Stimulated activated CD8-positive, alpha-beta memory T cell treated with anti-CD3 and anti-CD28 coated beads, Interleukin-7, amount 100 ng/mL, for 1 hour (primary cell): ENCODE measurements around the gene GRK2.

ENCODE experiments used
- DNase-seq, 2 donors: peaks; one replicate each; pipeline ENCODE4 v3.0.0-alpha.2; 2020; ENCODE audit warnings: low read depth in 2 of 2

The GRK2 gene

DNA sequence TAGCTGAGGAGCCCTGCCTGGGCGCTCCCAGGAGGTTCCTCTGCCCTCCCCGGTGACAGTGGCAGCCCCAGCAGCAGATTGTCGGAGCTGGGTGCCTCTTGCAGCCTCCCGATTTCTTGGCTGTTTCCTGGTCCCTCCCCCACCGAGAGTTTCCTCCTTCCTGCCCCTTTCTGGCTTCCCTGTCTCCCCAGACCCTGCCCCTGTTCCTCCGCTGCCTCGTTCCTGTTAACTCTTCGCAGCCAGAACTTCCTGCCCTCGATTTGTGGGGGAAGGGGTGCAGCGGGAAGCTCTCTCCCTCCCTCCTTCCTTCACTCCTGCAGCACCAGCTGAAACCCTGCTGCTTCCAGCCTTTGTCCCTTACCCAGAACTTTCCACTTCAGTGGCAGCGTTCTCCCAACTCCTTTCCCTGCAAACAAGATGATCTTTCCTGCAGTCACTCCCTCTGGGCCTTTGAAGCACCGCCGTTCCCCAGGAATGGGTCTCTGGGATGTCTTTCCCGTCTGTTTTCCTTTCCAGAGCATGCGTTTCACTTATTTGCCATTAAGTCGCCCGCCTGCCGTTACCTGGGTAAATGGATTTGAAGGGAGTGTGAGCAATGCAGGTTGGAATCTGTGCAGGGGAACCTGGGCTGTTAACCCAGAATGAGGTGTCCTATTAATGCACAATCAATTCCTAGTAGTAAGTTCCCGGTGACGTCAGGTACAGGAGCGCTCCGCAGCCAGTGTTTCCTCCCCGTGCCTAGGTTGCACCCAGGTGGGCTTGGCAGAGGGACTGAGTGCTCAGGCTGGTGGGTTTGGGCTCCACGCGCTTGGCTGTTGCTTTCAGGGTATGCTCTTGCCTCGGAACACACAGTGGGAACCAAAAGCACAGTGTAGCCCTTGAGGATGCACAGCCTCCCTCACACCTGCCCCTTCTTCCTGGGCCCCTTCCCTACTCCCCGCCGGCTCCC lies 4.3 kb downstream of the GRK2 start:
- DNase-seq, result no peak

DNA sequence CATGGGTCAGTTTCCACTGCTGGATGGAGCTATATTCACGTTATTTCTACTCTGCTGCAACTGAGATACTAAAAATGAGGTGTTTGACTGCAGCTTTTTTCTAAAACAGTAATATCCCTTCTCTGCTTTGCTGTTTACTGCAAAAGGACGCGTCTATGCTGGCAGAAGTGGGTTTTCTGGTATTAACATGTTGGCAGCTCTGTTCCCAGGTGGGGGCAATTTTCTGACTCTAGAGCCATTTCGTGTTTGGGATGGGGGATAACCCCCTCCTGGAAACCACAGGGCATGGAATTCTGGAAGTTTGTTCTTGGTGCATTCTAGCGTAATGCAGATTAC lies 4.9 kb downstream of the GRK2 start:
- DNase-seq, result no peak

DNA sequence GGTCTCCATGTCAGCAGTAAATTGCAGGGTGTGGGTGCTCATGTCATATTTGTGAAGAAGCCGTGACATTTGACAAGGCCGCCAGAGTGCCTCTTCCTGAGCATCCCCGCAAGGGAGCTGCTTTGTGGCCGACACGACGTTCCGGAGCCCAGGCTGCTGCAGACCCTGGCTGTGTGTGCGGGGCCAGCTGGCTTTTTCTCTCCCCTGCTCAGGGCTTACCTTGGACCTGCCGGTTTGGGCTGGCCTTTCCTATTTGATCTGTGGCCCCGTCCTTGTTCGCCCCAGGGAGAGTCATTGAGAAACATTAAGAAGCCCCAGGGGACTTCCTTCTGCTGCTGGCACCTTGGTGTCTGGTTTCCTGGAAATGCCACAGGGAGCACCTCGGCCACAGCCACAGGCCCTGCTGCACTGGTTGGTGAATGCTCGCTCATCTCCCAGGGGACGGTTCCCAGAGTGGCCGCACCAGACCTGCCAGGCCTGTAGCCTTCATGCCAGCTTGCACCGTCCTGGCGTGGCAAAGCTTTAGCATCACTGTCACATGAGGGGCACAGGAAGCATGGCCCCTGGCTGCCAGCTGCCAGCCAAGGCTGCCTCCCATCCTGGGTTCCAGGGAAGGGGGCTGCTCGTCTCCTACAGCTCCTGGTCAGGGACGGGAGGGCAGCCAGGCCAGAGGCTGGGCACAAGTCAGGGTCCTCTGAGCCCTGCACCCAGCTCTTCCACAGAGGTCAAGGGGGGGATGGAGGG lies 5.4 kb downstream of the GRK2 start:
- DNase-seq, result no peak

DNA sequence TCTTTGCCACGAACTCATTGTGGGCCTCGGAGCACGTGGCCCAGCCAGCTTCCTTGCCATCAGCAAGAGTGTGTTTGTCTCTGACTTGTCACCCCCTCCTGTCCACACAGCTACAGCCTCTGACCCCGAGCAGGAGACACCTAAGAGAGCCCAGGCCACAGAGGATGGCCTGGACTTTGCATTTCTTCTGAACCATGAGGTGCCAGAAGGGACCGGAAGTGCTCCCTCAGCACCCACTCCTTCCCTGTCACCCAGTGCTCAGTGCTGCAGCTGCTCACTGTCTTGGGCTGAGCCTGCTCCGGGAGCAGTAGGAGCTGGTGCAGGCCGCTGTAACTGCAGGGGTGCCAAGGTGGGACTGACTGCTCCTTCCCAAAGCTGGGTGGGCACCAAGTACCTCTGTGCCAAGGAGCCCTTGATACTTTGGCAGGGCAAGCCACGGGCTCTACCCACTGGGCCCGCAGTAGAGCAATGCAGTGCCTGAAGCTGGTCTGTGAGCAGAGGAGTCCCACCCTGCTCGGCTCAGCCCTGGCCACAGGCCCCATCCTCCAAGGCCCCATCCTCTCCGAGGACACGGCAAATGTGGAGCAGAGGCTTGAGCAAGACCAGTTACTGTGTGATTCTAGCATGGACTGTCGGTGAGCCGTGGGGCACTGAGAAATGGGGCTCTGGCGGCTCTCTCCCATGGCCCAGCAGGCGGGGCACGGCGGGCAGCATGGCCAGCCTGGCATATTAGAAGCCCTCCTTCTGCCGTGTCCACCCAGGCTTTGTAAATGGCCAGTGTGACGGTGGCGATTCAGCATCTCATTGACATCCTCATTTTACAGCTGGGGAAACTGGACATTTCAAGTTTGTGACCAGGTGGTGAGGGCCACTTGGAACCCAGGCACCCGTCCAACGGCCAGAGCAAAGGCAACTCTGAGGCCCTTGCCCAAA lies 6.3 kb downstream of the GRK2 start:
- no peak for DNase-seq

DNA sequence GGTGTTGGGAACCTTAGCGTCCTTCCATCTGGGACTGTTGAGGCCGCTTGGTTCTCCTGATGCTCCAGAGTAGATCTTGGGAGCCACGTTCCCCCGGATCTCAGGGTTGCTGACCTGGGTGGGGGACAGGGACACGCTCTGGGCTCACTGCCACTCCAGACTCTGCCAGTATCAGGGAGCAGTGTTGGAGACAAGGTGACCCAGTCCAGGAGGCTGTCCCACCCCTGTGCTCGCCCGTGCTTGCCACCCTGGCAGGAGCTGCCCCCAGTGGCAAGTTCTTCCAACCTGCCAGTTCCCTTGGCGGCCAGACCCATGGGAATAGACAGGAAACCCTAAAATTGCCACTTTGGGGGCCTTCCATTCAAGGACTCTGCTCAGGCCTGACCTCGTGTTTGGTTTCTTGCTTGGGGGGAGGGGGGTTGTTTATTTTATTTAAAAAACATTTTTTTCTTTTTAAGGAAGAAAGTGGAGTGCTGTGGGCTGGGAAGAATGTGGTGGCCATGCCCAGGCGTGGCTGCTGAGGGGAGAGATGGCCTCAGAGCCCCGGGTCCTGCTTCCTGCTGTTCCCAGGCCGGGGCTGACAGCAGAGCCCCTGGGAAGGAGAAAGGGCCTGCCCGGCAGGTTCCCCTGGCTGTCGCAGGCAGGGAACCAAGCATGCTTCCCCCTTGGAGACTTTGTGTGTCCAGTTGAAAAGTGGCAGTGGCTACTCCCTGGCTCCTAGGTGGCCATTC lies 7.2 kb downstream of the GRK2 start:
- DNase-seq, result no peak

DNA sequence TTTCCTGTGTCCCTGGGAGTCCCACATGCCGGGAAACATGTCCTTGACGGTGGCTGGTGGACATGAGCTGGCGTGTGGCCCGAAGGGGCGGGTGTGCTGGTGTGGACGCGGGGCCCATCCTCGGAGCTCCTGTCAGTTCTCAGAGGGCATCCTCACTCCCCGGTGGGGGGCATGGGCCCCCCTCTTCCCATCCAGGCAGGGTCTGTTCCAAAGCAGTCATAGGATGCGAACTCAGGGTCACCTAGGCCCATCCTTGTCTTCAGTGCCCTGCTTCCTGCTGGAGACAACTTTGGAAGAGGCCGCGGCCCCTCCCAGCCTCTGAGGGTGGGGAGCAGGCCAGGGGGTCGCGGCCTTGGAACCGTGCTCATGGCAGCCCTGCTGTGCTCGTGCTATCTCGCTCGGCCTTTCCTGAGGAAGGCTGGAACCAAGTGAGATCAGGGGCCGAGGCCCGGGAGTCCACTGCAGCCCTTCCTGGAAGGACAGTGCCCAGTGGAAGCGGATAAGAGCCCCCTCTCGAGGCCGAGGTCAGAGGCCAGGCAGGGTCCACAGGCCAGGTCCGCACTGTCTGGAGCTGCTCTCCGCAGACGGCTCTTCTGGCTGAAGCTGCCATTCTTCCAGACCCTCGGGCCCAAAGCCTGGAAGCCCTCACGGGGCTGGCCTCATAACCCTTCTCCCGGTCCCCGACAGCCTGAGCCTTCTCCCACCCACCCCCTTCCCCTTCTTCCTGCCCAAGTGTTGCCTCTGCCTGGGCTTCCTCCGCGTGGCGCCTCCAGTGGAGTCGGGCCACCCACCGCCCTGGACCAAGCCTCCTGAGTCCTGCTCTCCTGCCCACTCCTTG lies 8.7 kb downstream of the GRK2 start:
- DNase-seq, result no peak

DNA sequence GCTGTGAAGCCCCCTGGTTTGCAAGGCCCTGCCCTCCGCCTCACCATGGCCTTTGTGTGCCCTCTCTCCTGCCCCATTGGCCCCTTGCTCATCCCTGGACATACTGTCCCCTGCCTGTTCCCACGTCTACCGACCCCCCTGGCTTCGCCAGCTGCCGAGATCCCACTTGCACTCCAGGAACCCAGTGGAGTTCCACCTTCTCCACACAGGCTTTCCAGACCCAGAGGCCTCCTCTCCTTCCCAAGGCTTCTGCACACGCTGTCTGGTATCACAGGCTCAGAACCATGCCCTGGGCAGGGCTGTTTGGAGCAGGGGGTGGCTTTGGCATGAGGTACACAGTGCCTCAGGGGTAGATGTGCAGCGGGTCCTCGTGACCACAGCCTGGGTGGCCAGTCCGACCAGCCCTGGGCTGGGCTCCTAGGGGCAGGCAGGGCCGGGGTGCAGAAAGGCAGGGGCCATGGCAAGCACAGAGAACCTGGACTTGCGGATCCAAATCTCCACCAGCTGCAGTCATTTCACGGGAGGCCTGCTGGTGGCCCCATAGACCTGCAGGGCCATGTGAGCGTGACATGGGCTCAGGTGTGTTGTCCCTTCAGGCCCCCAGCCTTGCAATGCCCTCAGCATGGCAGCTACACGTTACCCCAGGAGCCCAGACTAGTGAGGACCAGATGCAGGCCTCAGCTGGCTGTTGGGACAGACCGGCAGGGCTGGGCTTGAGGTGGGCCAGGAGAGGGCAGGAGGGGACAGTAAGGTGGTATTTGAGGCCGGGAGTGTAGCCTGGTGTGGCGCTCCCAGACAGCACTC lies 9.5 kb downstream of the GRK2 start:
- no peak for DNase-seq

DNA sequence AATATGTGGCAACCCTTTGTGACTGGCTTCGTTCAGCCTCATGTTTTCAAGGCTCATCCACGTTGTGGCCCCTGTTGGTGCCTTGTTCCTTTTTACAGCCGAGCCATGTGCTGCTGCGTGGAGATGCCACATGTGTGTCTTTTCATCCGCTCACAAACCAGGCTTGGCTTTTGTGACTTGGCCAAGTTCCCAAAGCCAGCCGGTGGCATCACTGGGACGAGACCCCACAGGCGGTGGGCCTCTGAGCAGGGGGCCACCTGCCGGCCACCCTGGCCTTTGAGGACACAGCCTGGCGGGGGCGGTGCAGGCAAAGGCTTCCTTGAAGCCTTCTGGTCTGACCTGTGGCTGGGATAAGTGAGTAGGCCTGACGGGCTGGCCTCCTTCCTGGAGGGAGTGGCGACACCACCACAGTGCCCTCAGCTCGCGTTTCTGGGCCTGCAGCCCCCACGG lies 10.5 kb downstream of the GRK2 start:
- DNase-seq, result no peak

DNA sequence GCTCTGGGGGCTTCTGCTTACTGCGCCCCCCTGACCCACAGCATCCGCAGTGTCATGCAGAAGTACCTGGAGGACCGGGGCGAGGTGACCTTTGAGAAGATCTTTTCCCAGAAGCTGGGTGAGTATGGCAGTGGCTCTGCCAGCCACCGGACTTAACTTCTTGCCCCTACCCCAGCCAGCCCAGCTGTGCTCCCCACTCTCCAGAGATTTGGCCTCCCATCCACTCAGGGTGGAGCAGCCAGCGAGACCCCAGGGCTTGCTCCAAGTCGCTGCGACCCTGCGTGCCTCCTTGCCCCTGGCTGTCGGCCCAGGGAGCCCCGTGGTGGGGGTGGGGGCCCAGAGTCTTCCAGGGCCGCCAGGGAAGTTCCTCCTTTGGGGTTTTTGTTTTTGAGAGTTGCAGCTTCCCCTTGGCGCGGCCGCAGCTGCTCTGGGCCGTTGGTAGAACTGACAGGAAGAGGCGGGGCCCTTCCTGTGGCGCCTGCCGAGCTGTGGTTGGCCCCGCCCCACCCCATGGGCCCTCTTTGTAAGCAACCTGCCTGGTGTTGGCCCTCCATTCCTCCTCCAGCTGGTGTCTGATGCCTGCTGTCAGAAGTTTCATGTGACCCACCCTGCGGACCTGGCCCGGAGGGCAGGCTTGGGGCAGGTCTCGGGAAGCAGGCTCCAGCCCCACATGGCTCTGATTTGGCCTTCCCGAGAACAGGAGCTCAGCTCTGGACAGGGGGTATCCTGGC lies 11.1 kb downstream of the GRK2 start:
- peak; percentile 73 to 77 for DNase-seq

DNA sequence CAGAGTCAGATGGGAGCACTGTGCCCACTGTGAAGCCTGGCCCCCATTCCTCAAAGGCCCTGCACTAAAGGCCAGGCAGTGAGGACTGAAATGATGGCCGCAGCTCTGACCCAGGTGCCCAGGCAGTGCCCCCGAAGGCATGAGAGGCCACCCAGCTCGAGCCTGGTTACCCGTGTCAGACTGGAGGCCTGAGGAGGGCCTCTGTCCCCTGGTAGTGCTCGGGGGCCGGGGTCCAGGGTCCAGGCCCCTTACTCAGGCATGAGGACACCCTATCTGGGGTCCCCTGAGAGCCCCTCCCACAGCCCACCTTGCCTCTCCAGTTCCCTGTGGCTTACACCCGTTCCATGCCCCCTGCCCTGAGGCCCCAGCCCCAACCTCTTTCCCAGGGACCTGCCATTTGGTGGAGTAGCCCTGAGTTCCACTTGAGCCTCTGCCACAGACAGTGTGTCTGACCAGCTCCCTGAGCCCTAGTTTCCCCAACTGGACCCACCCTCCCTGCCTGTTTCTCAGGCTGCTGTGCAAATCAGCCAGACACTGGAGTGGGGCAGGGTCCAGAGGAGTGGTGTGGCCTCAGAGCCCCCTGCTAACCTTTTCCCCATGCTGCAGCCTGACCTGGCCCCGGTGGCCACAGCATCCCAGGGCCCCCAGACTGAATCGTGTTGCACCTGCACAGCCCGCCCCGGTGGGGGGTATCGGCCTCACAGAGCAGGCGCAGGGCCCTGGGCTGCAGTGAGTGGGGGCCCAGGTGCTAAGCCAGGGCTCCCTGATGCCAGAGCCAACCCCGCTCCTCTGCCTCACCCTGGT lies 12.1 kb downstream of the GRK2 start:
- DNase-seq, result no peak

DNA sequence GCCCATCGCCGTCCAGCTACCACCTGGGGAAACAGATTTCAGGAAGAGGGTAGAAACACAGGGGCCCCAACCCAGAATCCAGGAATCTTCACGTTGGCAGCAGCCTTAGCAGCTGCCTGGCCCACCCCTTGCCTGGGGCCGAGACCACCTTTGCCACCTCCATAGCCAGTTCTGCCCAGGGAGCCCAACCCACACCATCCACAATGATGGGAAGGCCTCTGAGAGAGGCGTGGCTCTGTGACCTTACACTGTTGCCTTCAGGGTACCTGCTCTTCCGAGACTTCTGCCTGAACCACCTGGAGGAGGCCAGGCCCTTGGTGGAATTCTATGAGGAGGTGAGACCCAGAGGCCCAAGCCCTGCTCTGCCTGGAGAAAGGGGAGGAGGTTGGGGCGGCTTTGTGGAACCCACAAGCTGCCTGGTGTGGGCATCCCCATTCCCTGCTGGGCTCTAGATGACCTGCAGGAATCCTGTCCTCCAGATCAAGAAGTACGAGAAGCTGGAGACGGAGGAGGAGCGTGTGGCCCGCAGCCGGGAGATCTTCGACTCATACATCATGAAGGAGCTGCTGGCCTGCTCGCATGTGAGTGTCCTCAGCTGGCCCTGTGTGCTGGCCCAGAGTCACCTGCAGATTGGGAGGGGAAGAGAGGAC lies 12.8 kb downstream of the GRK2 start:
- DNase-seq, result no peak

DNA sequence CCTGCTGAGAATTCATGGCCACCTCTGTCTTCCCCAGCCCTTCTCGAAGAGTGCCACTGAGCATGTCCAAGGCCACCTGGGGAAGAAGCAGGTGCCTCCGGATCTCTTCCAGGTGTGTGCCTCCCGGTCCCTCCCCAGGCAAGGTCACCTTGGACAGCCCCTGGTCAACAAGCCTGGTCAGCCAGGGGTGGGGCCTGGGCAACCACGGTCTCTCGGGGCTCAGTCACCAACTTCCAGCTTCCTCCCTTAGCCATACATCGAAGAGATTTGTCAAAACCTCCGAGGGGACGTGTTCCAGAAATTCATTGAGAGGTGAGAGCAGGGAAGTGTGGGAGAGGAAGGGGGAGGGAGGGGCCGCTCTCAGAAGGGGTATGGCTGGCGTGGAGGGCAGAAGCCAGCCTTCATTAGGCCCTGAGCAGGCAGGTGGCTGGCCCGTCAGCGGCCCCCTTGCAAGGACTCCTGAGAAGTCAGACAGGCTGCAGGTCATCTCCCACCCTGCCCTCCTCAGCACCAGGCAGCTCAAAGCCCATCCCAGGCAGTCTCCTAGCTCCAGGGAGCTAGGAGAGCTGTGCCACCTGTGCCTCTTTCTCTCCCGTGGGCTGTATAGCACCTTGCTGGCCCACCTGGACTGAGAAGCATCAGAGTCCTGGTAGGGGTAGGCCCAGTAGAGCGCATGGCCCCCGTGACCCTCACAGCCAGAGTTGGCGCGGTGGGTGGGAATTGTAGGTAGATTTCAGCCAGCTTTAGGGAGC lies 13.5 kb downstream of the GRK2 start:
- no peak for DNase-seq

DNA sequence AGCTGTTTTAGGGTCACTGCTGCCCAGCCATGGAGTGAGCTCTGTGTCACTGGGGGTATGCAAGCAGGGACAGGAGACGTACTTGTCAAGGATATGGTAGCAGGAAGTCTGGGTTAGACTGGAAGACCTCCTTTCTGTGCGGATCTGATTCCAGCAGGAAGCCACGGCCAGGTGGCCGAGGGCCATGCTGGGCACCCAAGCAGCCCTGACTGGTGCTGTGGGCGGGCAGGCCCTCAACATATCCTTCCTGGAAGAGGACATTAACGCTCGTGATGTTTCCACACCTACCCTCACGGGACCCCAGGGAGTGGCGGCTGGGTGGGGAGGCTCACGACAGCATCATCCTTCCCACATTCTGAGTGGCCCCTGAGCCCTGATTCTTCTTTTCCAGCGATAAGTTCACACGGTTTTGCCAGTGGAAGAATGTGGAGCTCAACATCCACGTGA lies 14.1 kb downstream of the GRK2 start:
- DNase-seq, result no peak

DNA sequence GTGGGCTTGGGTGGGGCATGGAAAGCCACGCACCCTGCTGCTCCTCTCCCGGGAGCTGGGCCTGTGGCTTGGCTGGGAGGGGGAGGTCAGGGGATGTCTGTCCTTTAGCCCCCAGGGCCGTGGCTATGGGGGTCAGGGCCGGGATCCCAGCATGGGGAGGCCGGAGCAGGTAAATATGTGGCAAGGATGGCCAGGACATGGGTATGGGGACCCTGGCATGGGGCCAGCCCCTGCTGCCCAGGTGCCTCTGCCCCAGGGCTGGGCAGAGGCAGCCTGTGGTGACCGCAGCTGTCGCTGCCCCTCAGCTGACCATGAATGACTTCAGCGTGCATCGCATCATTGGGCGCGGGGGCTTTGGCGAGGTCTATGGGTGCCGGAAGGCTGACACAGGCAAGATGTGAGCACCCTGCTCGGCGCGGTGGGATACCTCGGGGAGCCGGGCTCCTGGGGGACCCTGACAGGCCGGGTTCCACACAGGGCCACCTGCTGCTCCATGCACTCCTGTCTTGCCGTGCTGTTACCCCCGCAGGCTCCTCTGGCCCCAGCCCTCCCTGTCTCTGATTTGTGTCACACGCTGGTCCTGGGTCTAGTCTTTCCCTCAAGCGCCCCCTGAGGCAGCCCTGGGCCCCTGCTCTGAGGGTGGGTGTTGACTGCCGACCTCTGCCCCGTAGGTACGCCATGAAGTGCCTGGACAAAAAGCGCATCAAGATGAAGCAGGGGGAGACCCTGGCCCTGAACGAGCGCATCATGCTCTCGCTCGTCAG lies 14.7 kb downstream of the GRK2 start:
- no peak for DNase-seq

DNA sequence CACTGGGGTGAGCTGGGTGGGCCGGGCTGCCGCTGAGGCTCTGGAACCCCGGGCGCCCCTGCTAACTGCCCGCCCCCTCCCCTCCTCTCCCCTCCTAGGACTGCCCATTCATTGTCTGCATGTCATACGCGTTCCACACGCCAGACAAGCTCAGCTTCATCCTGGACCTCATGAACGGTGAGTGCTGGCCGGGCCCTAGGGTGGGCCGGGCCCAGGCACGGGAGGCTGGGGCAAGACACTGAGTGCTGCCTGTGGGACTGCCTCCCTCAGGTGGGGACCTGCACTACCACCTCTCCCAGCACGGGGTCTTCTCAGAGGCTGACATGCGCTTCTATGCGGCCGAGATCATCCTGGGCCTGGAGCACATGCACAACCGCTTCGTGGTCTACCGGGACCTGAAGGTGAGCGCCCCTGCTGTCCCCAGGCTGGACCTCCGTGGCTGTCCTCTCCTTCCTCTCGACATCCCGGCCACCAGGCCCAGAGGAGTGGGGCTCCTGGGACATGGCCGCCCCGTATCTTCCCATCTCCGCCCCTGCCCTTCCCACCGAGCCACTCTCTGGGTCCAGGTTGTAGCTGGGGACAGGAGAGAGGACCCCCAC lies 15.4 kb downstream of the GRK2 start:
- DNase-seq, result no peak
